Sigmoid colon (tissue), 7 donors: ENCODE data around the gene KCNJ4. TPM values are rescaled to one million over a fixed set of nuclear protein-coding genes. Genes with fewer than 3 reads are reported as not detected.

Source experiments
- DNase-seq: peaks from one replicate; pipeline ENCODE4 v3.0.0-alpha.2; 2019
- H3K27ac ChIP-seq, 4 donors: fragments of 200-600 bp; sonication (generic); one replicate each; pipeline ENCODE4 v1.5.1; 2016 to 2019; ENCODE audit warnings: mild to moderate bottlenecking in 1 of 4
- H3K27me3 ChIP-seq, 3 donors: fragments of 200-600 bp; sonication (generic); one replicate each; pipeline ENCODE4 v1.5.1; 2019; ENCODE audit warnings: mild to moderate bottlenecking in 1 of 3
- H3K36me3 ChIP-seq, 4 donors: fragments of 200-600 bp; sonication (generic); one replicate each; pipeline ENCODE4 v1.5.1; 2016 to 2019
- H3K4me1 ChIP-seq, 4 donors: fragments of 200-600 bp; sonication (generic); one replicate each; pipeline ENCODE4 v1.5.1; 2017 to 2019
- H3K4me3 ChIP-seq, 4 donors: fragments of 200-600 bp; sonication (generic); one replicate each; pipeline ENCODE4 v1.5.1; 2017 to 2019; ENCODE audit warnings: mild to moderate bottlenecking in 2 of 4, moderate library complexity in 1 of 4
- H3K9me3 ChIP-seq, 4 donors: fragments of 200-600 bp in 3 of 4; sonication (generic) in 3 of 4; one replicate each; pipeline versions ENCODE4 v1.5.1 to v1.6.1; 2013 to 2019
- CTCF ChIP-seq, 4 experiments: fragments of 450-650 bp in 3 of 4; fragments of 200-600 bp in 1 of 4; IDR thresholded peaks; one replicate each; pipeline ENCODE4 v1.5.1; 2016 to 2019; ENCODE audit warnings: antibody characterized with exemption in 4 of 4, mild to moderate bottlenecking in 3 of 4, moderate library complexity in 2 of 4
- EP300 ChIP-seq, 4 donors: sonication (generic); formaldehyde crosslinking; IDR thresholded peaks; one replicate each; pipeline ENCODE4 v1.6.1; 2017; ENCODE audit warnings: antibody characterized with exemption in 4 of 4
- POLR2A ChIP-seq, 2 donors: fragments of 450-650 bp; IDR thresholded peaks; one replicate each; pipeline ENCODE4 v1.6.1; 2016; ENCODE audit warnings: antibody characterized with exemption in 2 of 2, mild to moderate bottlenecking in 2 of 2, moderate library complexity in 2 of 2
- POLR2AphosphoS5 ChIP-seq, 4 donors: sonication (generic); formaldehyde crosslinking; IDR thresholded peaks; one replicate each; pipeline ENCODE4 v1.6.1; 2017; ENCODE audit warnings: antibody characterized with exemption in 4 of 4
- WGBS, 2 donors: extraction: QIAGEN DNeasy Blood & Tissue Kit; methylation state at CpG; one replicate each; pipeline ENCODE4 v1.1.7; 2013; 5-methylcytosine and 5-hydroxymethylcytosine counted together
- intact Hi-C: fragments of 100-400 bp; cut with DNase I; formaldehyde crosslinking; loops from one replicate; pipeline ENCODE4 v1.15.1; 2023
- polyA plus RNA-seq, 3 donors: library from polyadenylated mRNA; stranded (reverse); fragments of 200-250 nt; gene quantifications; one replicate each; pipeline ENCODE4 v1.2.3, GENCODE V29; 2013
- total RNA-seq, 4 donors: library from RNA; depleted of rRNA; stranded (reverse); fragments of >200 nt; gene quantifications; one replicate each; pipeline ENCODE4 v1.1.0, GENCODE V29; 2016
- donor health status: healthy with polysubstance abuse.
- donor health status: Bipolar disorder and iron deficiency.
- donor health status: healthy.

KCNJ4 gene
- total and polyA plus RNA-seq, 7 donors: 0.03 TPM; not detected in 6

- intact Hi-C loops: no loop called here
These were observed 17.6 kb downstream of the KCNJ4 start for GRCh38 chr22:38437416-38437815.

DNA sequence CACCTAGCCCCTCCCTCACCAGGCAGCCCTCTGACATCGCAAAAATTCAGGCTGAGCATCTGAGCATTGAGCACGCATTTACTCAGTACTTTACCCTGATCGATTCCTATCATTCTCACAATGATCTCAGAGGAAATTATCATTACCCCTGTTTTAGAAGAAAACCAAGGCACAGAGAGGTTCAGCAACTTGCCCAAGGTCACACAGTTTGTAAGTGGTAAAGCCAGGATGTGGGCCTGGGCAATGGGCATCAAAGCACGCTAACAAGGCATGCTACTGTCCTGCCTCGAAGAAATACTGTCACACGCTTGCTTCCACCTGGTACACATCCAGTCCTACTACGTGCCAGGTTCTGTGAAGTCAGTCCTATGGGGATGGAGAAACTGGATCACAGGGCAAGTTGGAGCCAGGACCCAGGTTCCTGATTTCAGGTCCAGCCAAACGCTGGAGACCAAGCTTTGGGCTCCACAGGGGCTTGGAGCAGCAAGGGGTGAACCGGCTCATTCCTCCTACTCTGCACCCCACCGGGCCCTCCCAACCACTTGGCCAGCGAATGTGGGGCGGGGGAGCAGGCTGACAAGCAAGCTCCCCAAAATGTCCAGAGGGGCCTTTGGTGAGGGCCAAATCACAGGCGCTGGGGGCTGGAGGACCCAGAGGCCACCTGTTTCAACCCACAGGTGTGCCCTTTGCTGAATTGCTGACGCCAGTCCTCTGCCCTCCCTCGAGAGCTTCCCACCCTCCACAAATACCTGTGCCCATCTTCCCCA lies 18.2 kb downstream of the KCNJ4 start:
- no peak overlapping the region for H3K27ac ChIP-seq
- H3K4me3 ChIP-seq: no peak overlapping the region
- TF ChIP-seq POLR2A (IDR thresholded peaks at IDR 0.05) (no peak), POLR2AphosphoS5 (IDR thresholded peaks at IDR 0.05) (no peak), EP300 (IDR thresholded peaks at IDR 0.05) (no peak), CTCF (IDR thresholded peaks at IDR 0.05) (no peak)
- WGBS, 2 donors: 91 to 92% methylated on average over 15 of the region's 15 CpGs
- no peak for DNase-seq
- no peaks in the 10 kb centered on the region for H3K4me1 ChIP-seq
- no peaks in the 10 kb centered on the region for H3K9me3 ChIP-seq
- H3K27me3 ChIP-seq: no peaks in the 10 kb centered on the region
- intact Hi-C loops: no loop called here
- no peaks in the 10 kb centered on the region for H3K36me3 ChIP-seq

More at GRCh38 chr22:38437416-38437815, 17.6 kb downstream of the KCNJ4 start:
- TF ChIP-seq POLR2A (IDR thresholded peaks at IDR 0.05): no peak
- TF ChIP-seq CTCF (IDR thresholded peaks at IDR 0.05): no peak
- Histone ChIP-seq H3K36me3 (no peaks in the 10 kb centered on the region), H3K27ac (no peak overlapping the region), H3K4me3 (no peak overlapping the region), H3K4me1 (no peaks in the 10 kb centered on the region), H3K27me3 (no peaks in the 10 kb centered on the region), H3K9me3 (no peaks in the 10 kb centered on the region)
- 92 to 96% methylated on average over 9 of the region's 9 CpGs for WGBS, 2 donors
- DNase-seq: no peak

GRCh38 chr22:38435965-38436364 lies 19.0 kb downstream of the KCNJ4 start:
- Histone ChIP-seq H3K4me1 (no peaks in the 10 kb centered on the region), H3K27me3 (no peaks in the 10 kb centered on the region), H3K4me3 (no peak overlapping the region), H3K27ac (no peak overlapping the region), H3K9me3 (no peaks in the 10 kb centered on the region), H3K36me3 (no peaks in the 10 kb centered on the region)
- TF ChIP-seq POLR2AphosphoS5 (IDR thresholded peaks at IDR 0.05): no peak
- TF ChIP-seq POLR2A (IDR thresholded peaks at IDR 0.05): no peak
- TF ChIP-seq EP300 (IDR thresholded peaks at IDR 0.05): no peak
- TF ChIP-seq CTCF (IDR thresholded peaks at IDR 0.05): no peak
- intact Hi-C loops: no loop called here
- 54 to 63% methylated on average over 4 of the region's 4 CpGs for WGBS, 2 donors
- no peak for DNase-seq

DNA sequence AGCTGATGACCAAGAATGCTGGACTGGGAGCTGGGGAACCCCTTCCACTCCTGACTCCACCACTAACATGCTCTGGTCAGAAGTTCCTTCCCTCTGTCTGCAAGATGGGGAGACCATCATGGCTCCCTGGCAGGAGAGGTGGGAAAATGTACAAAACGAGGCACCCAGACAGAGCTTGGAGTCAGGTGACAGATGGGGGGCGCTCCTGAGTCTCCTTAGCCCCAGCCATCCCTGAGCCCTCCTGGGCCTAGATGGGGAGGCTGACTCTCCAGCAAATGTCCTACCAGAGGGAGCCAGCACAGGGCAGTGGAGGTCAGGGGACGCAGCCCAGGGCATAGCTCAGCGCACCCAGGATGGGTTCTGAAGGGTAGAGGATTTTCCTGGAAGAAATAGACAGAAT lies 20.0 kb downstream of the KCNJ4 start:
- intact Hi-C loops: no loop called here

More for the DNA sequence above, 20.0 kb downstream of the KCNJ4 start:
- H3K36me3 ChIP-seq: no peaks in the 10 kb centered on the region
- WGBS, 2 donors: 77% methylated on average over 4 of the region's 4 CpGs
- no peak overlapping the region for H3K27ac ChIP-seq
- H3K27me3 ChIP-seq: no peaks in the 10 kb centered on the region
- TF ChIP-seq POLR2A (IDR thresholded peaks at IDR 0.05) (no peak), EP300 (IDR thresholded peaks at IDR 0.05) (no peak), CTCF (IDR thresholded peaks at IDR 0.05) (no peak), POLR2AphosphoS5 (IDR thresholded peaks at IDR 0.05) (no peak)
- no peak for DNase-seq
- H3K4me1 ChIP-seq: no peaks in the 10 kb centered on the region
- H3K9me3 ChIP-seq: no peaks in the 10 kb centered on the region
- no peak overlapping the region for H3K4me3 ChIP-seq
